WERI-Rb-1 (cell line): ENCODE data around the gene HDAC4.

Experiments used
- DNase-seq: peaks from one replicate; pipeline ENCODE4 v3.0.0-alpha.2; 2020
- H3K27ac ChIP-seq: fragments of 250-450 bp; sonication (Bioruptor Pico); 2 replicates; pipeline ENCODE4 v1.5.1; 2020; ENCODE audit warnings: mild to moderate bottlenecking, moderate library complexity
- H3K27me3 ChIP-seq: fragments of 250-450 bp; sonication (Bioruptor Pico); 2 replicates; pipeline ENCODE4 v1.5.1; 2021; ENCODE audit warnings: mild to moderate bottlenecking, low read depth, moderate library complexity; ENCODE audit not compliant: insufficient read depth, severe bottlenecking
- H3K36me3 ChIP-seq: fragments of 250-450 bp; sonication (Bioruptor Pico); 2 replicates; pipeline ENCODE4 v1.5.1; 2020; ENCODE audit warnings: mild to moderate bottlenecking, moderate library complexity
- H3K4me3 ChIP-seq: 2 replicates; pipeline ENCODE4 v1.5.1; 2011; ENCODE audit warnings: low read depth, mild to moderate bottlenecking, control low read depth, low read length
- H3K9me3 ChIP-seq: fragments of 250-450 bp; sonication (Bioruptor Pico); 2 replicates; pipeline ENCODE4 v1.5.1; 2021; ENCODE audit warnings: mild to moderate bottlenecking, moderate library complexity; ENCODE audit not compliant: severe bottlenecking
- TF ChIP-seq, protein P1 (sequence below): IDR thresholded peaks from 2 replicates; pipeline ENCODE4 v1.5.1; 2011; ENCODE audit warnings: low read depth, mild to moderate bottlenecking, control low read depth, inconsistent platforms, low read length

HDAC4 gene

DNA sequence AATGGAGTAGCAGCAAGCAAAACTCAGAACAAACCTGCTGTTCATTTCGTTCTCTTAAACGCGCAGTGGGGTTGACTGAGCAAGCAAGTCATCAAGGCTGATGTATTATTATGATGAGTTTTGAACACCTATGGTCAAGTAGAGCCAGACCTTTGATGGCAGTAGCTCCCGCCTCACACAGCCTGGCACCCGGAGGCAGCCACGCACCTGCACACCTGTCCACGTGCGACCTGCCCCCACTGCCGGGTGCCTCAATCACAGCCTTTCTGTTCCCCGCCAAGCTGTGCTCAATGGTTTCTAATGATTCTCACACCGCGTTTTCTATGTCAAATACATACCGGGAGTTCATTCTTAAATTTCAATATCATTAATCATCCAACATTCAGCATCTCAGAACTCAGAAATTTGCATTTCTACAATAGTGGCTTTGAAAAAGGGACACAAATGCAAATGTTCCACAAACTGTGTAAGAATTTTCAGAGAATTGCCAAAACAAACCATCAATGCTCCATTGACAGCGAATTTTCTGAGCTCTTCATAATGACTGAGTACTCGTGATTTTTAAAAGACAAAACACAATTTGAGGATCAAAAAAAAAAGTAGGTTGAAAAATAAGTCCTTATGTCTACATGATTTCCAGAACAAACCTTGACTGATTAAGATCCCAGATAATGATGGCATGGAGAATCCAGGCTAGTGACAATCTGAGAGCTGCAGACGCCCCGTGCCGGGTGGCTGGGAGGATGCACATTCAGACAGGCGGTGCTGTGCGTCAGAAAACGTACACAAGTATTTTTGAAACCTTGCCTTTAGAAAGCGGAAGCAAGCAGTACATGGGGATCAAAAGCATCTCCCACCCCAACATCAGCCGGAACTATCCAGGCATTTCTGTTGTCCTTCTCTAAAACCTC lies 56.6 kb downstream of the HDAC4 start:
- no peak overlapping the region for H3K4me3 ChIP-seq
- TF ChIP-seq, protein P1, sequence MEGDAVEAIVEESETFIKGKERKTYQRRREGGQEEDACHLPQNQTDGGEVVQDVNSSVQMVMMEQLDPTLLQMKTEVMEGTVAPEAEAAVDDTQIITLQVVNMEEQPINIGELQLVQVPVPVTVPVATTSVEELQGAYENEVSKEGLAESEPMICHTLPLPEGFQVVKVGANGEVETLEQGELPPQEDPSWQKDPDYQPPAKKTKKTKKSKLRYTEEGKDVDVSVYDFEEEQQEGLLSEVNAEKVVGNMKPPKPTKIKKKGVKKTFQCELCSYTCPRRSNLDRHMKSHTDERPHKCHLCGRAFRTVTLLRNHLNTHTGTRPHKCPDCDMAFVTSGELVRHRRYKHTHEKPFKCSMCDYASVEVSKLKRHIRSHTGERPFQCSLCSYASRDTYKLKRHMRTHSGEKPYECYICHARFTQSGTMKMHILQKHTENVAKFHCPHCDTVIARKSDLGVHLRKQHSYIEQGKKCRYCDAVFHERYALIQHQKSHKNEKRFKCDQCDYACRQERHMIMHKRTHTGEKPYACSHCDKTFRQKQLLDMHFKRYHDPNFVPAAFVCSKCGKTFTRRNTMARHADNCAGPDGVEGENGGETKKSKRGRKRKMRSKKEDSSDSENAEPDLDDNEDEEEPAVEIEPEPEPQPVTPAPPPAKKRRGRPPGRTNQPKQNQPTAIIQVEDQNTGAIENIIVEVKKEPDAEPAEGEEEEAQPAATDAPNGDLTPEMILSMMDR = no peak
- DNase-seq = no peak
- no peak overlapping the region for H3K27ac ChIP-seq
- no peaks in the 10 kb centered on the region for H3K9me3 ChIP-seq
- no peaks in the 10 kb centered on the region for H3K36me3 ChIP-seq
- no peaks in the 10 kb centered on the region for H3K27me3 ChIP-seq

DNA sequence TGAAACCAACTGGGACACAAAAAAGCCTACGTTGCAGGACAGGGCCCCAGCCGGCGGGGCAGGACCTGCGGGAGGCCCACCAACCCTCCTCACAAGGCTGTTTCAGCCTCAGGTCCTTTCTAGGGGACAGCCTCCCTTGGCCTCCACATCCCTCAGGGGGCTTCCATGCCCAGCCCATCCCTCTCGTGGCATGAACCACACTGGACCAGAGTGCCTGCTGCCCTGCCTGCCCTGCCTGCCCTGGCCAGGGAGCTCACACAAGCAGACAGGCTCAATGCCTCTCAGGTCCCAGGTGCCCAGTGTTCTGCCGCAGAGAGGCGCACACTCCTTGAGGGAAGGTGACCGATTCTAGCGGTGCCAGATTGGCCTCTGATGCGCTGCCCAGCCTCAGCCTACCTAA lies 57.4 kb downstream of the HDAC4 start:
- no peaks in the 10 kb centered on the region for H3K27me3 ChIP-seq
- no peaks in the 10 kb centered on the region for H3K9me3 ChIP-seq
- no peak for DNase-seq
- H3K27ac ChIP-seq = no peak overlapping the region
- TF ChIP-seq, protein P1 = no peak
- no peaks in the 10 kb centered on the region for H3K36me3 ChIP-seq
- H3K4me3 ChIP-seq = no peak overlapping the region

DNA sequence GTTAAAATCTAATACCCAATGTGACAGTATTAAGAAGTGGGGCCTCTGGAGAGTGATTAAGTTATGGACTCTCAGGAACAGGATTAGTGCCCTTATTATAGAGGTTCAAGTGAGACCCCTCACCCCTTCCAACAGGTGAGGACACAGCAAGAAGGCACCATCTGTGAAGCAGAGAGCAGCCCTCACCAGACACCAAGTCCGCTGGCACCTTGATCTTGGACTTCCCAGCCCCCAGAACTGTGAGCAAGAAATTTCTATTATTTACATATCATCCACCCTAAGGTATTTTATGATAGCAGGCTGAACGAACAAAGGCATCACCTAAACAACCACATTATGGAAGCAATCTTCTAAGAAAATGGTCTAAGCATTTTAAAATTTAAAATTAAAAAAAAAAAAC lies 59.0 kb downstream of the HDAC4 start:
- TF ChIP-seq, protein P1 = no peak
- Histone ChIP-seq H3K27ac (no peak overlapping the region), H3K9me3 (no peaks in the 10 kb centered on the region), H3K27me3 (no peaks in the 10 kb centered on the region), H3K4me3 (no peak overlapping the region), H3K36me3 (no peaks in the 10 kb centered on the region)
- no peak for DNase-seq

DNA sequence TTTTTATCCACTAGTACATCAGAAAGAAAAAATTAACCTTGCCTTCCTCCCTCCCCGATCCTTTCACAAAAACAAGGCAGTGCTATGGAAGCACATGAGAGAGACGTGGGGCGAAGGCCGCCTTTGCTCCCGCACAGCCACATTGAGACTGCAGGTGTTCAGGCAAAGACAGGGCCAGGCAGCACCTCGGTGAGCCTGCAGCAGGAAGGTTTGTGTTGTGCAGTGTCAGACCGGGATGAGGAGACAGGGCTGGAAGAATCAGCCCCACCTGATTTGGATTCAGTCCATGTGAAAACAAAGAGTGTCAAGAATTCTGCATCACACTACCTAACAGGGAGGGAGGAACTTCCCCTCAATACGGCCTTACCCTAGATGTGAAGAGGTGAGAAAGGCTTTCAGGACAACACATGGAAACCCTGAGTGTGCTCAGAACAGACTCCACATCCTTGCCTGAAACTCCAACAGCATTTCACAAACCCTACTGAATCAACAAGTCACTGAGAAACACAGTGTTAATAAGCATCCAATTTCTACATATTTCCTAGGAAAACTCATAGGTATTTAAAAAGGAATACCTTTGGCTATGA lies 59.6 kb downstream of the HDAC4 start:
- no peaks in the 10 kb centered on the region for H3K36me3 ChIP-seq
- DNase-seq = no peak
- no peaks in the 10 kb centered on the region for H3K9me3 ChIP-seq
- H3K27me3 ChIP-seq = no peaks in the 10 kb centered on the region
- no peak overlapping the region for H3K4me3 ChIP-seq
- no peak overlapping the region for H3K27ac ChIP-seq
- TF ChIP-seq, protein P1 = no peak

DNA sequence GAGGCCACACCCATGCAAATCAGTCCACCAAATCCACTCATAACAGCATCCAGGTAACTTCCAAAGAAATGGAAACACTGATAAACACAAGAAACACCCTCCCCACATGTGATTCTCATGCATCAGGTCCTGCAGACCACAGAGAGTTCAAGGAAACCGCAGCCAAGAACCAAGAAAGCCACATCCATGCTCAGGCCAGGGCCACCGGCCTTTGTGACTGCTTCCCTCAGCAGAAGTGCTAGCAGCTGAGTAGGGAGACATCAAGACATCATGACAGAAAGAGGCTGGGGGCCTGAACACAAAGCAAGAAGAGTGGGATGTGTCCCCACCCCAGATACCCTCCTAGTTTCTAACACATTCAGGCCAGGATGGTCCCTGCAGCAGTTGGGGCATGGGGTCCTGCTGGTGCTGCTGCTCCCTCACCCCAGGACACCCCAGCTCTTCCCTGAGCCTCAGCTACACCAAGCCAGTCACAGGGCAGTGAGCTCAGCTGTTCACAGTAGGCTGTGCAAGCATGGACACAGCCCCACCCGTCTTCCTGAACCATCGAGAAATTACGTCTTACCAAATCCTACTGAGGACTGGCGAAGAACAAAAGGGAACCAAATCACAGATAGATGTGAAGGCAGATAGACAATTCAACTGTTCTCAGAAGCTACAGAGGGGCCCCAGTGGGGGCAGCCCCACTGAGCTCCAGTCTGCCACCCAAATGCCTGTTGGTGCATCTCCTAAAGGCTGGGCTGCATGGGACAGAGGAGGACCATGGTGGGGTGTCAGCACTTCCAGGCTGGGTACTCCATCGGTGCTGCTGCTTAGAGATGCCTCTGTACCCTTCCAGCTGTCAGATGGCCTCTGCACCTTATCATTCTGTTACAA lies 60.9 kb downstream of the HDAC4 start:
- Histone ChIP-seq H3K9me3 (no peaks in the 10 kb centered on the region), H3K36me3 (no peaks in the 10 kb centered on the region), H3K4me3 (no peak overlapping the region), H3K27me3 (no peaks in the 10 kb centered on the region), H3K27ac (no peak overlapping the region)
- DNase-seq = no peak
- TF ChIP-seq, protein P1 = no peak
